CD4-positive, alpha-beta memory T cell (primary cell): ENCODE measurements around the gene EIF5AL1. TPM values are rescaled to one million over a fixed set of nuclear protein-coding genes. Genes with fewer than 3 reads are reported as not detected.
A peak's percentile ranks its signal among the peaks of the same experiment; 100 is the strongest.
"Not testable (repeated sequence)": the region's sequence is repeated elsewhere in the genome, so short reads cannot be mapped to it uniquely, and the experiment has no call there.

Experiments
- CTCF ChIA-PET: fragments of 350-600 bp; sonication (Branson Sonifier 250); formaldehyde crosslinking; loops from one replicate; lab custom pipeline; 2021; ENCODE audit warnings: inconsistent platforms; ENCODE audit not compliant: partially characterized antibody; lab: Charles Lee
- POLR2A ChIA-PET: fragments of 350-600 bp; sonication (Branson Sonifier 250); formaldehyde crosslinking; loops from one replicate; lab custom pipeline; 2021; ENCODE audit not compliant: partially characterized antibody; lab: Charles Lee
- DNase-seq, 5 donors: peaks; one replicate each; pipeline versions ENCODE4 v3.0.0 to v3.0.0-alpha.2; 2020 to 2022; ENCODE audit warnings: mixed read lengths in 1 of 5
- H3K27ac ChIP-seq: one replicate; pipeline ENCODE4 v1.7.0; 2013; ENCODE audit warnings: low read depth, low read length
- H3K27me3 ChIP-seq: 2 replicates; pipeline ENCODE4 v1.7.0; 2013; ENCODE audit warnings: mild to moderate bottlenecking, low read length, moderate library complexity; ENCODE audit not compliant: insufficient read depth
- H3K36me3 ChIP-seq: 2 replicates; pipeline ENCODE4 v1.7.0; 2013; ENCODE audit warnings: mild to moderate bottlenecking, low read length, moderate library complexity; ENCODE audit not compliant: insufficient read depth
- H3K4me1 ChIP-seq: 2 replicates; pipeline ENCODE4 v1.7.0; 2013; ENCODE audit warnings: mild to moderate bottlenecking, low read length, moderate library complexity; ENCODE audit not compliant: insufficient read depth
- H3K4me3 ChIP-seq, 2 donors: one replicate each; pipeline ENCODE4 v1.7.0; 2013; ENCODE audit warnings: low read length in 2 of 2, mild to moderate bottlenecking in 1 of 2
- H3K9me3 ChIP-seq, 2 donors: one replicate each; pipeline ENCODE4 v1.7.0; 2013; ENCODE audit warnings: low read length in 2 of 2, control low read depth in 1 of 2; ENCODE audit not compliant: control insufficient read depth in 1 of 2
- H3K27ac Mint-ChIP-seq, 7 donors: one replicate each; pipeline ENCODE4 v1.8.0; 2020 to 2021; ENCODE audit warnings: mixed read lengths in 7 of 7, mild to moderate bottlenecking in 6 of 7, inconsistent platforms in 3 of 7, moderate library complexity in 3 of 7
- H3K27me3 Mint-ChIP-seq, 2 donors: one replicate each; pipeline ENCODE4 v1.8.0; 2020 to 2021; ENCODE audit warnings: mixed read lengths in 2 of 2
- H3K36me3 Mint-ChIP-seq, 2 donors: one replicate each; pipeline ENCODE4 v1.8.0; 2020 to 2021; ENCODE audit warnings: mixed read lengths in 2 of 2, inconsistent platforms in 1 of 2, mild to moderate bottlenecking in 1 of 2
- H3K4me1 Mint-ChIP-seq, 4 donors: one replicate each; pipeline ENCODE4 v1.8.0; 2020 to 2021; ENCODE audit warnings: mixed read lengths in 4 of 4, mild to moderate bottlenecking in 1 of 4
- H3K4me3 Mint-ChIP-seq, 8 donors: one replicate each; pipeline ENCODE4 v1.8.0; 2020 to 2021; ENCODE audit warnings: mixed read lengths in 8 of 8, mild to moderate bottlenecking in 7 of 8, moderate library complexity in 6 of 8, inconsistent platforms in 3 of 8
- H3K9me3 Mint-ChIP-seq, 8 donors: one replicate each; pipeline ENCODE4 v1.8.0; 2020 to 2021; ENCODE audit warnings: mixed read lengths in 8 of 8, mild to moderate bottlenecking in 5 of 8, inconsistent platforms in 3 of 8, moderate library complexity in 1 of 8
- intact Hi-C: fragments of 100-400 bp; cut with micrococcal nuclease; formaldehyde crosslinking; loops from one replicate; pipeline ENCODE4 v1.15.1; 2023
- polyA plus RNA-seq, 2 donors: library from polyadenylated mRNA; unstranded; fragments of 300-500 nt; fragmentation: Illumina TruSeq; gene quantifications; one replicate each; pipeline ENCODE4 v1.2.3, GENCODE V29; 2021
- total RNA-seq, 2 experiments: library from RNA; stranded (reverse); gene quantifications; one replicate each; pipeline ENCODE4 v1.2.3, GENCODE V29; 2021

The EIF5AL1 gene
- total and polyA plus RNA-seq, 4 experiments from 2014 or later, result 0.16 to 0.94 (median 0.58) TPM

DNA sequence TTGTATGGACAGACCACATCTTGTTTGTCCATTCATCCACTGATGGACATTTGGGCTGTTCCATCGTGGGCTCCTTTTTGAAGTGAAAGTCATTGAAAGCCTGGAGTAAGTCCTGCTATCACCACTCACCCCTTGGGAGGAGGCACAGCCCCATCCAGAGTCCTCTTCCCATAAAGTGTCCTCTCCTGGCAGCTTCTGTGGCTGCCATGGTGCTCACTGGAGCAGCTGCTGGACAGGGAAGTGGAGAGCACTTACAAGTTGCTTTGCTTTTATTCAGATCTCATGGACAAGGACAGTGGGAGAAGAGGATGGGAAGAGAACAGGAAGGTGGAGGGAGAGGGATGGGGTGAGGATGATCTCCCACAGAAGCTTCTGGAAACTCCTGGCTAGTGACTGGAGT is 18.5 kb upstream of the EIF5AL1 start:
- intact Hi-C loops, result no loop called here
- Mint-ChIP-seq H3K36me3 (no peaks in the 10 kb centered on the region), H3K27ac (no peak overlapping the region), H3K27me3 (peaks cover 9 to 14% of the 10 kb centered on the region in 2 donors), H3K4me3 (no peak overlapping the region), H3K9me3 (no peaks in the 10 kb centered on the region), H3K4me1 (no peaks in the 10 kb centered on the region)
- H3K4me1 ChIP-seq, result no peaks in the 10 kb centered on the region
- ChIA-PET CTCF (no interaction called here), POLR2A (no interaction called here)
- no peak for DNase-seq
- H3K27me3 ChIP-seq, result no peaks in the 10 kb centered on the region
- no peaks in the 10 kb centered on the region for H3K36me3 ChIP-seq
- H3K27ac ChIP-seq, result no peak overlapping the region
- H3K9me3 ChIP-seq, result no peaks in the 10 kb centered on the region
- H3K4me3 ChIP-seq, result no peak overlapping the region

DNA sequence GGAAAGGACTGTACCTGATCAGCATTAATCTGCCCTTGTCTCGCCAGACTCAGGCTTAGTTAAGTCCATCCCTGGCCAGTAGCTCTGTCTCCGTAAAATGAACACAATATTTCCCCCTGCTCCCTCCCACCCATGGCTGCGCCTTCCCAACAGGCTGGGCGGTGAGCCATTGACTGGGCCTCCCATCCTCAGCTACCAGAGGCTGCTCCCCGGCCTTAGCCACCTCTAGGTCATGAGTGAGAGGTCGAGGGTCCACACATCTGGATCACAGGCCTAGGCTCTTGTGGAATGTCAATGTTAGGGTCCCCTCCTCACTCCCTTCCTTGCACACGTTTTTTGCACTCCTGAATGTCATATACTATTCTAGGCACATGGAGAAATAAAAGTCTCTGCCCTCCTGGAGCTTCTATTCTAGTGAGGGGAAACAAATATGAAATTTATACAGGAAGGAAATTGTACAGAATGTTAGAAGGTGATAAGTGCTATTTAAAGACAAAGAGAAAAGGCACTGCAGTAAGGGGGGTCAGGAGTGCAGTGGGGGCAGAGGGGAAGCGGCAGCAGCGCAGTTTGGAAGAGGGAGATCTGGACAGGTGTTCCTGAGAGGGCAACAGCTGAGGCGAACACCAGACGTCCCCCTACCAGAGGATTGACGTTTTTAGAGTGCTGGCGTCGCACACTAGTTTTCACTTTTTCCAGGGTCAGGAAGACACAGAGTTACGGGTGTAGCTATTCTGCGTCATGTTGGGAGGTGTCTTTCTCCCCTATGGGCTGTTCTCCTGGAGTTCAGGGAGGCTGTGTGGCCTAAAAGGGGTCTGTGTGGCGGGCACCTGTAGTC is 17.2 kb upstream of the EIF5AL1 start:
- Histone ChIP-seq H3K4me3 (no peak overlapping the region), H3K9me3 (no peaks in the 10 kb centered on the region), H3K27me3 (no peaks in the 10 kb centered on the region), H3K36me3 (no peaks in the 10 kb centered on the region), H3K27ac (no peak overlapping the region), H3K4me1 (no peaks in the 10 kb centered on the region)
- Mint-ChIP-seq H3K9me3 (no peaks in the 10 kb centered on the region), H3K4me1 (no peaks in the 10 kb centered on the region), H3K27me3 (peaks cover 13 to 19% of the 10 kb centered on the region in 2 donors), H3K27ac (peak overlapping the region in 1 of 7 donors; percentile 9), H3K4me3 (no peak overlapping the region), H3K36me3 (no peaks in the 10 kb centered on the region)
- ChIA-PET POLR2A (no interaction called here), CTCF (interaction anchor here (1.1 kb wide), 1 partner anchor 10 kb away, joined by 4 read pairs; no protein-coding TSS in a partner anchor)
- DNase-seq, result no peak
- intact Hi-C loops, result no loop called here

DNA sequence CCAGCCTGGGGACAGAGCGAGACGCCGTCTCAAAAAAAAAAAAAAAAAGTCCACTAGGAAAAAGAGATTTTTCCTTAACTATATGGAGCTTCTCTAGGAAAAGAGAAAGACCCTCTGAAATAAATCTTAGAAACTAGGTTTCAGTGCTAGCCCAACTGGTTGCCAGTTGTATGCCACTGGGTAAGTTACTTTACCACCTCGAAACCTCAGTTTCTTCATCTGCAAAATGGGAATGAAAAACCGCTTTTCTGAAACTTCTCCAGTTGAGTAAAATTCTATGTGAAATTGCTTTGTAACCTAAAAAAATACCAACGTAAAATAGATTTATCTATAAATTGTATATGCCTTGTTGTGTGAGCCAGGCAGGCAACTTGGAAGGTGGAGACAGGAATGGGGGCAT is 16.5 kb upstream of the EIF5AL1 start:
- Histone ChIP-seq H3K36me3 (no peaks in the 10 kb centered on the region), H3K27ac (no peak overlapping the region), H3K4me1 (no peaks in the 10 kb centered on the region), H3K27me3 (no peaks in the 10 kb centered on the region), H3K4me3 (no peak overlapping the region), H3K9me3 (no peaks in the 10 kb centered on the region)
- intact Hi-C loops, result no loop called here
- H3K9me3 Mint-ChIP-seq, result no peaks in the 10 kb centered on the region
- peaks cover 14 to 19% of the 10 kb centered on the region in 2 donors for H3K27me3 Mint-ChIP-seq
- no peak for DNase-seq
- H3K27ac Mint-ChIP-seq, result no peak overlapping the region
- H3K4me3 Mint-ChIP-seq, result no peak overlapping the region
- H3K4me1 Mint-ChIP-seq, result no peaks in the 10 kb centered on the region
- H3K36me3 Mint-ChIP-seq, result no peaks in the 10 kb centered on the region
- CTCF ChIA-PET, result no interaction called here
- POLR2A ChIA-PET, result no interaction called here

DNA sequence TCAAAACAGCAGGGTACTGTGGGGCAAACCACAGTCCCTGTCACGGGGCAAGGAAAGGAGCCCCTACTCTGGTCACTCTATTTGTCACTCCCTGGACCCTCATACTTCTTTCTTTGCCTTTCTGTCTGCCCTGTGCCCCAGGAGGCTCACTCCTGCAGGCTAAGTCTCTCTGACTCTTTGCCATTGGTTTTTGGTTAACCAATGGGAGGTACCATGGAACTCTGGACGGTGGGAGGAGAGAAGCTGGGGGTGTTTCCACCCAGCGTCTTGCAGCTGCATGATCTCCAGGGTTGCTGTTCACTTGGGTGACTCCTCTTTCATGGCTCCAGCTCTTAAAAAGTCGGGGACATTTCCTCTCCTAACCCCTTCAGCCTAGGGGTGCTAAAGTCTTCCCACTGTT is 15.4 kb upstream of the EIF5AL1 start:
- no peak for DNase-seq
- no peaks in the 10 kb centered on the region for H3K36me3 ChIP-seq
- CTCF ChIA-PET, result no interaction called here
- no peaks in the 10 kb centered on the region for H3K27me3 ChIP-seq
- intact Hi-C loops, result no loop called here
- H3K4me1 ChIP-seq, result no peaks in the 10 kb centered on the region
- POLR2A ChIA-PET, result no interaction called here
- H3K36me3 Mint-ChIP-seq, result no peaks in the 10 kb centered on the region
- no peak overlapping the region for H3K4me3 ChIP-seq
- H3K9me3 ChIP-seq, result no peaks in the 10 kb centered on the region
- H3K27me3 Mint-ChIP-seq, result peaks cover 14 to 19% of the 10 kb centered on the region in 2 donors
- no peak overlapping the region for H3K27ac ChIP-seq
- no peak overlapping the region for H3K4me3 Mint-ChIP-seq
- H3K4me1 Mint-ChIP-seq, result no peaks in the 10 kb centered on the region
- no peak overlapping the region for H3K27ac Mint-ChIP-seq
- H3K9me3 Mint-ChIP-seq, result no peaks in the 10 kb centered on the region

DNA sequence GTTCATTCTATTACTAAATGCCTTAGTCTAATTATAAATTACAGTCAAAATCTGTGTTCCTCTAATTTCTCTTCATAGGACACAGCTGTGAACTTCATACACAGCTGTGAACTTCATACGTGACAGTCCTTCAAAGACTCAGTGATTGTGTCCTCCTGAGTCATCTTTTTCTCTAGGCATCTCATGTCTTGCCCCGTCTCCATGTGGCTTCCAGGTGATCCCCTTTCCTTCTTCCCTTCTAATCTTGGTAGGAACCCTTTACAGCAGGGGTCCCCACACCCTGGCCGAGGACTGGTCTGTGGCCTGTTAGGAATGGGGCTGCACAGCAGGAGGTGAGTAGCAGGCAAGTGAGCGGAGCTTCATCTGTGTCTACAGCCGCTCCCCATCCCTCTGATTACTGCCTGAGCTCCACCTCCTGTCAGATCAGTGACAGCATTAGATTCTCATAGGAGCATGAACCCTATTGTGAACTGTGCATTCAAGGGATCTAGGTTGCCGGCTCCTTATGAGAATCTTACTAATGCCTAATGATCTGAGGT is 14.0 kb upstream of the EIF5AL1 start:
- ChIA-PET CTCF (no interaction called here), POLR2A (no interaction called here)
- Histone ChIP-seq H3K27ac (no peak overlapping the region), H3K9me3 (no peaks in the 10 kb centered on the region), H3K36me3 (no peaks in the 10 kb centered on the region), H3K4me3 (no peak overlapping the region), H3K27me3 (no peaks in the 10 kb centered on the region), H3K4me1 (no peaks in the 10 kb centered on the region)
- Mint-ChIP-seq H3K27ac (no peak overlapping the region), H3K4me1 (peaks cover 0 to 2% (median under 1%) of the 10 kb centered on the region in 4 donors), H3K36me3 (no peaks in the 10 kb centered on the region), H3K9me3 (no peaks in the 10 kb centered on the region), H3K4me3 (no peak overlapping the region), H3K27me3 (peaks cover 19 to 24% of the 10 kb centered on the region in 2 donors)
- intact Hi-C loops, result no loop called here
- DNase-seq, result no peak

DNA sequence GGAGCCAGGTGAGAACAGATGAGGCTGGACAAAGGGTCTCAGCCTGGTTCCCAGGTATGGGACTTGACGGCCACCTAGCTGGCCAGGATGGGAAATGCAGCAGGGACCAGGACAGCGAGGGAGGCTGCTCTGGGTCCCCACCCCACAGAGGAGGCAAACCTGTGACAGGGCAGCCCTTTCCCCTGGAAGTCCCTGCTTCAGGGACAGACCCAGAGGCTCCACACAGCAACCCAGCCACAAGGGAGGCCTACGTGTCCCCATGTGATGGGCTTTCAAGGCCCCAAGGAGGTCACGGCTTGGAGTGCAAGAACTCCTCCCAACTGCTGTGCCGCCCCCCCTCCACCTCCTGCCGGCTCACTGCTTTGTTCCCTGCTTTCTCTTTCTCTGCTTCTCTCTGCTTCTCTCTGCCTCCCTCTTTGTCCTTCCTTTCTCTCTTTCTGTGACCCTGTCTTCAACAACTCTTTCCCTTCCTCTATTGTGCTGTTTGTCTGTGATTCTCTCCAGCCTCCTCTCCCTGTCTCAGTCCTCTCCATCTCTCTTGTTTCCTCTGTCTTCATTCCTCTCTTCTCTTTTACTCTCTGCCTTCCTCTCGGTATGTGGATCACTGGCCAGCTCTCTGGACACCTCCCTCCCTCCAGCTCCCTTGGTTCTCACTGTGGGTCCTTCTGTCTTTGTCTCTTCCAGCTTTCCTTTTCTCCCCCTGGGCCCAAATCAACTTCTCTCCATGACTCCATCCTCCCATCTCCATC is 9.6 kb upstream of the EIF5AL1 start:
- H3K9me3 ChIP-seq, result no peaks in the 10 kb centered on the region
- Mint-ChIP-seq H3K36me3 (no peaks in the 10 kb centered on the region), H3K4me3 (no peak overlapping the region), H3K9me3 (no peaks in the 10 kb centered on the region), H3K4me1 (peaks cover 0 to 2% (median under 1%) of the 10 kb centered on the region in 4 donors), H3K27ac (no peak overlapping the region), H3K27me3 (peaks cover 21 to 22% of the 10 kb centered on the region in 2 donors)
- no peaks in the 10 kb centered on the region for H3K36me3 ChIP-seq
- H3K27ac ChIP-seq, result no peak overlapping the region
- POLR2A ChIA-PET, result no interaction called here
- no peaks in the 10 kb centered on the region for H3K4me1 ChIP-seq
- no peaks in the 10 kb centered on the region for H3K27me3 ChIP-seq
- intact Hi-C loops, result no loop called here
- H3K4me3 ChIP-seq, result no peak overlapping the region
- CTCF ChIA-PET, result no interaction called here
- no peak for DNase-seq

DNA sequence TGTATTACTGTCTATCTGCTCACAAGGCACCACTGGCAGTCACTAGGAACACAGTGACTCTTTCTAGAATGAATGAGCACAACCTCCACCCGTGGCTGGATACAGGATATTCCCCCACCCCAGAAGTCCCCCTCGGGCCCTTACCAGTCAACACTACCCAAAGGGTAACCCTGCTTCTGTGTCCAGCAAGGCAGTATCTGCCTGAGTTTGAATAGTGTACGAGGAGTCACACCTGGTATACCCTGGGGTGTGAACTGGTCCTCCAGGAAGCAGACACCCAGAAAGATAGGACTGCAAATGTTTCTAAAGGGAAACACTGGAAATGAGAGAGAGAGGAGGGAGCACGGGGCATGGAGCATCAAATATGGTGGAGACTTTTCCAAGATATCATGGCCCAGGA is 8.5 kb upstream of the EIF5AL1 start:
- DNase-seq, H3K27ac Mint-ChIP-seq, intact Hi-C loops, H3K4me1 ChIP-seq, POLR2A ChIA-PET, H3K9me3 Mint-ChIP-seq, H3K4me3 ChIP-seq, H3K9me3 ChIP-seq, H3K36me3 Mint-ChIP-seq, H3K4me1 Mint-ChIP-seq, H3K36me3 ChIP-seq, H3K4me3 Mint-ChIP-seq, CTCF ChIA-PET, H3K27ac ChIP-seq, H3K27me3 ChIP-seq: not testable (repeated sequence)
- peaks cover 15 to 20% of the 10 kb centered on the region in 2 donors for H3K27me3 Mint-ChIP-seq
